Measurements from ENCODE around the gene ZKSCAN1. TPM values are rescaled to one million over a fixed set of nuclear protein-coding genes. Genes with fewer than 3 reads are reported as not detected.

ZKSCAN1 gene
- total RNA-seq, 2 experiments from 2014 or later = 42.3 to 45.0 TPM

- Histone ChIP-seq H3K4me3 (ENCODE audit: low read length) (no peak overlapping the region), H3K27me3 (ENCODE audit: control insufficient read depth in 1 of 2, insufficient read depth in 2 of 2, low read length in 2 of 2) (no peaks in the 10 kb centered on the region), H3K9me3 (ENCODE audit: control insufficient read depth in 1 of 2, insufficient read depth in 1 of 2, low read length in 2 of 2) (peaks cover 0 to 4% of the 10 kb centered on the region in 2 experiments), H3K27ac (ENCODE audit: low read depth in 1 of 2, low read length in 2 of 2) (no peak overlapping the region), H3K4me1 (ENCODE audit: insufficient read depth, low read length) (no peaks in the 10 kb centered on the region), H3K36me3 (ENCODE audit: insufficient read depth, low read length) (peaks cover 32% of the 10 kb centered on the region)
- no peak for DNase-seq
- no peak for ATAC-seq (ENCODE audit: poor library complexity)
- intact Hi-C loops (cut with DNase I, micrococcal nuclease) = no loop called here
- POLR2A ChIA-PET = interaction anchor here (1.4 kb wide), 1 partner anchor 47 kb away, joined by 3 read pairs; no protein-coding TSS in a partner anchor
- CTCF ChIA-PET = no interaction called here
- TF ChIP-seq, protein P1, sequence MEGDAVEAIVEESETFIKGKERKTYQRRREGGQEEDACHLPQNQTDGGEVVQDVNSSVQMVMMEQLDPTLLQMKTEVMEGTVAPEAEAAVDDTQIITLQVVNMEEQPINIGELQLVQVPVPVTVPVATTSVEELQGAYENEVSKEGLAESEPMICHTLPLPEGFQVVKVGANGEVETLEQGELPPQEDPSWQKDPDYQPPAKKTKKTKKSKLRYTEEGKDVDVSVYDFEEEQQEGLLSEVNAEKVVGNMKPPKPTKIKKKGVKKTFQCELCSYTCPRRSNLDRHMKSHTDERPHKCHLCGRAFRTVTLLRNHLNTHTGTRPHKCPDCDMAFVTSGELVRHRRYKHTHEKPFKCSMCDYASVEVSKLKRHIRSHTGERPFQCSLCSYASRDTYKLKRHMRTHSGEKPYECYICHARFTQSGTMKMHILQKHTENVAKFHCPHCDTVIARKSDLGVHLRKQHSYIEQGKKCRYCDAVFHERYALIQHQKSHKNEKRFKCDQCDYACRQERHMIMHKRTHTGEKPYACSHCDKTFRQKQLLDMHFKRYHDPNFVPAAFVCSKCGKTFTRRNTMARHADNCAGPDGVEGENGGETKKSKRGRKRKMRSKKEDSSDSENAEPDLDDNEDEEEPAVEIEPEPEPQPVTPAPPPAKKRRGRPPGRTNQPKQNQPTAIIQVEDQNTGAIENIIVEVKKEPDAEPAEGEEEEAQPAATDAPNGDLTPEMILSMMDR (IDR thresholded peaks at IDR 0.05) = no peak
- H3K27me3 Mint-ChIP-seq = no peaks in the 10 kb centered on the region
- H3K36me3 Mint-ChIP-seq (ENCODE audit: low read depth) = peaks cover 58% of the 10 kb centered on the region
- no peak overlapping the region for H3K4me3 Mint-ChIP-seq
- no peaks in the 10 kb centered on the region for H3K4me1 Mint-ChIP-seq (ENCODE audit: low read depth)
- H3K27ac Mint-ChIP-seq = no peak overlapping the region
- no peaks in the 10 kb centered on the region for H3K9me3 Mint-ChIP-seq
Observed at GRCh38 chr7:100064162-100064561, 48.8 kb downstream of the ZKSCAN1 start.

DNA sequence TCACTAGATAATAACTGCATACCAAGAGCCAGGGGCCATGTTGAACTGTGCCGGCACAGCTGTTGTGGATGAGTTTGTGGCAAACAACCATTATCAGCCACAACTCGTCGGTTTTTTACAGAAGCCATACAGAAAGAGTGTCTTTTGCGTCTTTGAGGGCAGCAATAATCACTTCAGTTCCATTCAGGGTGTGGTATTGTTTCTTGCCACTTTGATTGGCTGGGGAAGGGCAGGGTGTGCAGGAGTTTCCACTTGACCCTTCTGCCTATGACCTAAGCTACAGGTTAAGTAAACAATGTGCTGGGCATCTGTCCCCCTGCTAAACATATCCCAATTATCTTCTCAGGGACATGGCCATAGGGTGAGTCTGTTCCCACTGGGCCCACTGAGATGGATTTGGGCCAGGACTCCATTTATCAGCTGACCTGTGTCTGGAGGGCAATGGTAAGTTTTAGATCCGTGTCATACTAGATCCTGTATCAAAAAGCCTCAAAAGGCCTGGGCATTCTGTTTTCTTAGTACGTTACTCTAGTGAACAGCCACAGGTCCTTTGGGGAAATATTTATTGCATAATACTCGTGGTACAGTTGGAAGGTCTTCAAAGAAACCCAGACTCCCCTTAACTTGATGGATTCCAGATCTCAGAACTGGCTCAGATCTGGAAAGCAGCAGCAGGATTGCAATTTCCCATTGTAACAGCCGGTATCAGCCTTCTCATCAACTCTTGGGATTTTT, 50.2 kb downstream of the ZKSCAN1 start:
- H3K4me3 Mint-ChIP-seq = no peak overlapping the region
- CTCF ChIA-PET = no interaction called here
- Histone ChIP-seq H3K4me1 (ENCODE audit: insufficient read depth, low read length) (no peaks in the 10 kb centered on the region), H3K4me3 (ENCODE audit: low read length) (no peak overlapping the region), H3K27me3 (ENCODE audit: control insufficient read depth in 1 of 2, insufficient read depth in 2 of 2, low read length in 2 of 2) (no peaks in the 10 kb centered on the region), H3K27ac (ENCODE audit: low read depth in 1 of 2, low read length in 2 of 2) (no peak overlapping the region), H3K9me3 (ENCODE audit: control insufficient read depth in 1 of 2, insufficient read depth in 1 of 2, low read length in 2 of 2) (peaks cover 7 to 18% of the 10 kb centered on the region in 2 experiments), H3K36me3 (ENCODE audit: insufficient read depth, low read length) (peaks cover 35% of the 10 kb centered on the region)
- POLR2A ChIA-PET = no interaction called here
- H3K36me3 Mint-ChIP-seq (ENCODE audit: low read depth) = peaks cover 62% of the 10 kb centered on the region
- TF ChIP-seq, protein P1 (IDR thresholded peaks at IDR 0.05) = no peak
- H3K9me3 Mint-ChIP-seq = no peaks in the 10 kb centered on the region
- no peak overlapping the region for H3K27ac Mint-ChIP-seq
- no peaks in the 10 kb centered on the region for H3K4me1 Mint-ChIP-seq (ENCODE audit: low read depth)
- ATAC-seq (ENCODE audit: poor library complexity) (no peak), DNase-seq (no peak)
- no peaks in the 10 kb centered on the region for H3K27me3 Mint-ChIP-seq
- intact Hi-C loops (cut with DNase I, micrococcal nuclease) = no loop called here

DNA sequence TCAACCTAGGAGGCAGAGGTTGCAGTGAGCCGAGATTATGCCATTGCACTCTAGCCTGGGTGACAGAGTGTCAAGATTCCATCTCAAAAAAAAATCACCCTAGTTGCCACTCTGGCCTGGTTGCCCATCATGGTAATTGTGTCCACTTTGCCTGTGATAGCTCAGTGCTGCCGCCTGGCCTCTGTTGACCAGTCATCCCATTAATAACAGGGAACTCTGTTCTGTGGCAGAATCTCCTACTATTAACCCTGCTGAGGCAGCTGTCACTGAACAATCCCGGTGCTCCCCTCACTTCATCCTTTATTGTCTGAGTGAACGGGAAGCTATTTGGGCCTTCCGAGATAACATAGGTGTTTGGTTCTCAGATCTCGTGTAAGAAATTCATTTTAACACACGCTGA, 51.6 kb downstream of the ZKSCAN1 start:
- H3K27me3 Mint-ChIP-seq = no peaks in the 10 kb centered on the region
- peaks cover 68% of the 10 kb centered on the region for H3K36me3 Mint-ChIP-seq (ENCODE audit: low read depth)
- no peak for DNase-seq
- ChIA-PET POLR2A (interaction anchor here (0.7 to 1.1 kb wide), 2 partner anchors 35 to 52 kb away, joined by 3 read pairs; partner anchors contain the start of genes AP4M1 and ZKSCAN1), CTCF (no interaction called here)
- Histone ChIP-seq H3K27me3 (ENCODE audit: control insufficient read depth in 1 of 2, insufficient read depth in 2 of 2, low read length in 2 of 2) (no peaks in the 10 kb centered on the region), H3K4me1 (ENCODE audit: insufficient read depth, low read length) (no peaks in the 10 kb centered on the region), H3K27ac (ENCODE audit: low read depth in 1 of 2, low read length in 2 of 2) (no peak overlapping the region), H3K36me3 (ENCODE audit: insufficient read depth, low read length) (peaks cover 45% of the 10 kb centered on the region), H3K4me3 (ENCODE audit: low read length) (no peak overlapping the region), H3K9me3 (ENCODE audit: control insufficient read depth in 1 of 2, insufficient read depth in 1 of 2, low read length in 2 of 2) (peaks cover 20 to 25% of the 10 kb centered on the region in 2 experiments)
- H3K4me1 Mint-ChIP-seq (ENCODE audit: low read depth) = no peaks in the 10 kb centered on the region
- intact Hi-C loops (cut with DNase I, micrococcal nuclease) = no loop called here
- no peak for ATAC-seq (ENCODE audit: poor library complexity)
- H3K4me3 Mint-ChIP-seq = no peak overlapping the region
- no peak overlapping the region for H3K27ac Mint-ChIP-seq
- TF ChIP-seq, protein P1 (IDR thresholded peaks at IDR 0.05) = no peak
- H3K9me3 Mint-ChIP-seq = peaks cover 3% of the 10 kb centered on the region
